HepG2 (cell line): ENCODE results near the gene SDC4. TPM values are rescaled to one million over a fixed set of nuclear protein-coding genes. Genes with fewer than 3 reads are reported as not detected.

ENCODE experiments used
- AKNA ChIP-seq: sonication (generic); formaldehyde crosslinking; IDR thresholded peaks from 2 replicates; pipeline ENCODE4 v1.4.0; 2020; ENCODE audit warnings: missing genetic modification reagents, borderline replicate concordance
- CERS6 ChIP-seq: sonication (generic); formaldehyde crosslinking; IDR thresholded peaks from 2 replicates; pipeline ENCODE4 v1.5.0; 2020; ENCODE audit warnings: missing genetic modification reagents
- ETS1 ChIP-seq: sonication (generic); formaldehyde crosslinking; IDR thresholded peaks from 2 replicates; pipeline ENCODE4 v1.4.0; 2020; ENCODE audit warnings: missing genetic modification reagents
- HMG20B ChIP-seq: conservative IDR thresholded peaks from 2 replicates; pipeline ENCODE4 v1.6.1; 2016; ENCODE audit warnings: missing genetic modification reagents, missing compliant biosample characterization
- MAFK ChIP-seq, 2 experiments: IDR thresholded peaks in 1 of 2; conservative IDR thresholded peaks in 1 of 2; 2 replicates each; pipeline ENCODE4 v1.6.1; 2011; ENCODE audit warnings: improper control_type of control experiment in 2 of 2, low read length in 2 of 2
- ZNF12 ChIP-seq: sonication (generic); formaldehyde crosslinking; IDR thresholded peaks from 2 replicates; pipeline ENCODE4 v1.5.0; 2020; ENCODE audit warnings: missing genetic modification reagents
- ZNF329 ChIP-seq: sonication (generic); formaldehyde crosslinking; IDR thresholded peaks from 2 replicates; pipeline ENCODE4 v1.9.0; 2021; ENCODE audit warnings: low read depth, mild to moderate bottlenecking, missing genetic modification reagents
- ZNF337 ChIP-seq: sonication (generic); formaldehyde crosslinking; IDR thresholded peaks from 2 replicates; pipeline ENCODE4 v1.5.1; 2020; ENCODE audit warnings: missing genetic modification reagents, low read depth, mild to moderate bottlenecking, borderline replicate concordance
- ZNF407 ChIP-seq: sonication (generic); formaldehyde crosslinking; IDR thresholded peaks from one replicate; pipeline ENCODE4 v1.5.1; 2020; ENCODE audit warnings: mild to moderate bottlenecking, missing genetic modification reagents; ENCODE audit errors: not compliant biosample characterization
- ZNF451 ChIP-seq: sonication (generic); formaldehyde crosslinking; IDR thresholded peaks from 2 replicates; pipeline ENCODE4 v1.5.0; 2020; ENCODE audit warnings: mild to moderate bottlenecking, missing genetic modification reagents
- ZNF558 ChIP-seq: sonication (generic); formaldehyde crosslinking; IDR thresholded peaks from 2 replicates; pipeline ENCODE4 v1.9.0; 2022; ENCODE audit warnings: mild to moderate bottlenecking, missing genetic modification reagents, borderline replicate concordance
- polyA plus RNA-seq, 8 experiments: library from polyadenylated mRNA; depleted of rRNA in 3 of 8; stranded (reverse) in 7 of 8; unstranded in 1 of 8; fragments of >200 nt; fragmentation: Illumina TruSeq in 4 of 8; extraction: Trizol in 4 of 8; gene quantifications; 2 replicates each; pipeline versions ENCODE4 v1.2.1 to v1.2.3, GENCODE V29; 2011 to 2016; ENCODE audit warnings: low read depth in 4 of 8, missing spikeins in 1 of 8, mixed read lengths in 1 of 8; ENCODE audit not compliant: insufficient read depth in 1 of 8
- total RNA-seq, 5 experiments: library from RNA; depleted of rRNA; stranded (reverse); fragments of >200 nt; fragmentation: Illumina TruSeq; extraction: Trizol; gene quantifications; 2 replicates each; pipeline ENCODE4 v1.2.3, GENCODE V29; 2016; ENCODE audit warnings: low read depth in 1 of 5

Gene SDC4
- total and polyA plus RNA-seq, 2 of the 13 experiments (the other 11 are each of a cell fraction or from before 2014, with no cell fraction given), result 49.0 to 65.1 TPM

- TF ChIP-seq ZNF329 (CRISPR knock-in tag) (peak; percentile 78; the same call in 1 of the 2 replicates), ZNF407 (peak; percentile 98), AKNA (CRISPR knock-in tag) (0 out of 2 replicates have a peak, but pooled peaks have one; percentile 25), ZNF558 (peak; percentile 84; the same call in 1 of the 2 replicates), ZNF337 (CRISPR knock-in tag) (peak; percentile 87), ZNF12 (CRISPR knock-in tag) (peak; percentile 38), MAFK (conservative IDR thresholded peaks at IDR 0.05 in 1 of 2, IDR thresholded peaks at IDR 0.05 in 1 of 2; ENCODE audit: low read length in 2 of 2) (no peak), ZNF451 (CRISPR knock-in tag) (no peak), HMG20B (CRISPR knock-in tag) (peak; percentile 47), ETS1 (CRISPR knock-in tag) (no peak), CERS6 (CRISPR knock-in tag) (peak; percentile 91; the same call in 1 of the 2 replicates)
Observed at GRCh38 chr20:45362804-45363610, 14.8 kb upstream of the SDC4 start, which contains the start of gene SYS1 (continued).
